ENCODE measurements around the gene GDF10. TPM values are rescaled to one million over a fixed set of nuclear protein-coding genes. Genes with fewer than 3 reads are reported as not detected.

Gene GDF10
- total and polyA plus RNA-seq, 10 of the 15 experiments (the other 5 are each of a cell fraction or from before 2014, with no cell fraction given): not detected

- BruUV-seq (replicated peaks): no TSS peak
- Histone ChIP-seq H3K27ac (ENCODE audit: control insufficient read depth, insufficient read depth) (no peak overlapping the region), H2AFZ (ENCODE audit: control insufficient read depth, low read depth, low read length) (no peak overlapping the region), H3K9me3 (replicated peaks; ENCODE audit: control insufficient read depth, insufficient read depth, low read length) (no peaks in the 10 kb centered on the region), H3K36me3 (ENCODE audit: control insufficient read depth in 2 of 2, insufficient read depth in 2 of 2, low read length in 1 of 2) (no peaks in the 10 kb centered on the region), H3K9ac (ENCODE audit: control insufficient read depth, insufficient read depth, low read length) (no peak overlapping the region), H3K4me1 (ENCODE audit: control insufficient read depth, insufficient read depth, low read length) (no peaks in the 10 kb centered on the region), H3K4me3 (no peak overlapping the region), H3K27me3 (replicated peaks in 1 of 2; ENCODE audit: control insufficient read depth in 2 of 2, insufficient read depth in 2 of 2, low read length in 1 of 2) (no peaks in the 10 kb centered on the region; a peak in 1 of 4 replicates), H3K4me2 (ENCODE audit: control insufficient read depth, insufficient read depth) (no peak overlapping the region), H4K20me1 (ENCODE audit: control insufficient read depth, insufficient read depth) (no peaks in the 10 kb centered on the region), H3K79me2 (ENCODE audit: control insufficient read depth, insufficient read depth, low read length) (no peaks in the 10 kb centered on the region)
- ATAC-seq: no peak
- TF ChIP-seq POLR2AphosphoS5 (IDR thresholded peaks at IDR 0.05; ENCODE audit: low read length): no peak
- no peak for TF ChIP-seq PRDM15 (CRISPR knock-in tag; IDR thresholded peaks at IDR 0.05)
- no peak for TF ChIP-seq MAX (IDR thresholded peaks at IDR 0.05; ENCODE audit: low read depth, low read length)
- no peak for TF ChIP-seq BHLHE40 (IDR thresholded peaks at IDR 0.05; ENCODE audit: borderline replicate concordance in 1 of 2, low read depth in 2 of 2, low read length in 1 of 2)
- TF ChIP-seq REST (IDR thresholded peaks at IDR 0.05; ENCODE audit: low read depth, low read length): no peak
- TF ChIP-seq YY1 (IDR thresholded peaks at IDR 0.05; ENCODE audit: low read depth, low read length): no peak
- in situ Hi-C loops (cut with MboI) (no loop called here), intact Hi-C loops (cut with micrococcal nuclease; ENCODE audit: unreplicated experiment) (no loop called here)
- ChIA-PET SMC1A (ENCODE audit: uncharacterized antibody, unreplicated experiment) (interaction anchor here (0.9 to 1.6 kb wide), 3 partner anchors 20 to 159 kb away, joined by 3 read pairs; no protein-coding TSS in a partner anchor), POLR2A (no interaction called here), CTCF (interaction anchor here (1.7 kb wide), 1 partner anchor 232 kb away, joined by 4 read pairs; no protein-coding TSS in a partner anchor), RAD21 (ENCODE audit: unreplicated experiment) (no interaction called here)
- no peak for FAIRE-seq
- 0% methylated on average over 2 of the region's 2 CpGs for WGBS (ENCODE audit: insufficient coverage, insufficient replicate concordance, low lambda C conversion rate, missing lambda C conversion rate)
- no peak for DNase-seq (ENCODE audit: low read depth, low spot score)
These were observed 20.7 kb upstream of the GDF10 start for GRCh38 chr10:47279276-47279675.
